SKM-1 treated with dmso at 0.1 percent for 144 hours (cell line): ENCODE results near the gene GSC.
"Not testable (repeated sequence)": the region's sequence is repeated elsewhere in the genome, so short reads cannot be mapped to it uniquely, and the experiment has no call there.

Experiments
- DNase-seq: peaks from one replicate; lab custom pipeline; 2025; ENCODE audit not compliant: unreplicated experiment; lab: John Stamatoyannopoulos, UW

The GSC gene

GRCh38 chr14:94747153-94747552, 22.8 kb downstream of the GSC start:
- not testable (repeated sequence) for DNase-seq

- no peak for DNase-seq
These were observed 23.8 kb downstream of the GSC start for GRCh38 chr14:94746131-94746530.

- DNase-seq = no peak
These were observed 31.2 kb downstream of the GSC start for GRCh38 chr14:94738751-94739150.

GRCh38 chr14:94738097-94738496, 31.8 kb downstream of the GSC start:
- DNase-seq = no peak

- no peak for DNase-seq
These were observed 41.0 kb downstream of the GSC start for GRCh38 chr14:94728950-94729349.

- not testable (repeated sequence) for DNase-seq
These were observed 41.5 kb downstream of the GSC start for GRCh38 chr14:94728440-94728839.

- not testable (repeated sequence) for DNase-seq
These were observed 43.3 kb downstream of the GSC start for GRCh38 chr14:94726649-94727048.

GRCh38 chr14:94724993-94725392, 44.9 kb downstream of the GSC start:
- DNase-seq = no peak

GRCh38 chr14:94722397-94722796, 47.5 kb downstream of the GSC start:
- DNase-seq = no peak
